ENCODE results near the gene PRSS16.

PRSS16 gene

GRCh38 chr6:27268803-27269202 is 21.3 kb downstream of the PRSS16 start:
- Histone ChIP-seq H3K4me3 (ENCODE audit: low read length in 2 of 2) (no peak overlapping the region), H4K91ac (ENCODE audit: low read depth, low read length, poor library complexity) (no peak overlapping the region), H2BK12ac (ENCODE audit: low read length) (no peak overlapping the region), H2AK5ac (ENCODE audit: low read depth, low read length) (no peak overlapping the region), H2BK15ac (ENCODE audit: low read length) (no peak overlapping the region), H3K4me1 (ENCODE audit: control insufficient read depth in 2 of 2, insufficient read depth in 1 of 2, low read depth in 1 of 2, low read length in 2 of 2) (peaks cover 0 to 4% of the 10 kb centered on the region in 2 donors), H3K79me1 (ENCODE audit: low read depth, low read length) (no peaks in the 10 kb centered on the region), H3K9ac (ENCODE audit: low read depth, low read length, poor library complexity) (no peak overlapping the region), H2AFZ (ENCODE audit: low read length) (peak overlapping the region; percentile 56), H3K27ac (replicated peaks; ENCODE audit: low read length) (no peak overlapping the region), H3K23ac (ENCODE audit: low read depth, low read length, poor library complexity) (no peak overlapping the region), H3K14ac (ENCODE audit: low read length) (no peak overlapping the region), H3K9me3 (replicated peaks in 1 of 2; ENCODE audit: control insufficient read depth in 2 of 2, insufficient read depth in 1 of 2, low read depth in 1 of 2, low read length in 2 of 2) (no peaks in the 10 kb centered on the region), H3K4ac (ENCODE audit: low read length) (no peak overlapping the region), H4K8ac (ENCODE audit: low read depth, low read length) (no peak overlapping the region), H3K18ac (ENCODE audit: low read length) (no peak overlapping the region), H2BK120ac (ENCODE audit: low read depth, low read length) (no peak overlapping the region), H3K4me2 (ENCODE audit: insufficient read depth, low read length, poor library complexity, severe bottlenecking) (no peak overlapping the region), H3K36me3 (replicated peaks in 1 of 2; ENCODE audit: control insufficient read depth in 2 of 2, insufficient read depth in 2 of 2, low read length in 2 of 2) (no peaks in the 10 kb centered on the region), H3K27me3 (ENCODE audit: control insufficient read depth in 3 of 3, insufficient read depth in 3 of 3, low read depth in 1 of 3, low read length in 3 of 3) (peaks cover 0 to 9% (median 0%) of the 10 kb centered on the region in 3 experiments), H2BK5ac (ENCODE audit: low read length) (no peak overlapping the region)
- DNase-seq (ENCODE audit: low spot score) = no peak
- WGBS, 2 donors (ENCODE audit: extremely low coverage in 2 of 2, insufficient read length in 2 of 2, insufficient replicate concordance in 1 of 2) = no CpG with 5 or more reads among the region's 14 CpGs

GRCh38 chr6:27273783-27274182 is 26.3 kb downstream of the PRSS16 start:
- Histone ChIP-seq H2BK5ac (ENCODE audit: low read length) (no peak overlapping the region), H3K23ac (ENCODE audit: low read depth, low read length, poor library complexity) (no peak overlapping the region), H2BK12ac (ENCODE audit: low read length) (no peak overlapping the region), H3K36me3 (replicated peaks in 1 of 2; ENCODE audit: control insufficient read depth in 2 of 2, insufficient read depth in 2 of 2, low read length in 2 of 2) (no peaks in the 10 kb centered on the region), H4K91ac (ENCODE audit: low read depth, low read length, poor library complexity) (no peak overlapping the region), H3K4ac (ENCODE audit: low read length) (no peak overlapping the region), H3K9me3 (replicated peaks in 1 of 2; ENCODE audit: control insufficient read depth in 2 of 2, insufficient read depth in 1 of 2, low read depth in 1 of 2, low read length in 2 of 2) (peaks cover 0 to 2% of the 10 kb centered on the region in 2 donors), H2BK120ac (ENCODE audit: low read depth, low read length) (no peak overlapping the region), H4K8ac (ENCODE audit: low read depth, low read length) (no peak overlapping the region), H3K4me3 (ENCODE audit: low read length in 2 of 2) (no peak overlapping the region), H3K9ac (ENCODE audit: low read depth, low read length, poor library complexity) (no peak overlapping the region), H3K18ac (ENCODE audit: low read length) (no peak overlapping the region), H3K14ac (ENCODE audit: low read length) (no peak overlapping the region), H3K4me1 (ENCODE audit: control insufficient read depth in 2 of 2, insufficient read depth in 1 of 2, low read depth in 1 of 2, low read length in 2 of 2) (peaks cover 0 to 2% of the 10 kb centered on the region in 2 donors), H3K27ac (replicated peaks; ENCODE audit: low read length) (no peak overlapping the region), H3K79me1 (ENCODE audit: low read depth, low read length) (no peaks in the 10 kb centered on the region), H2AK5ac (ENCODE audit: low read depth, low read length) (no peak overlapping the region), H3K4me2 (ENCODE audit: insufficient read depth, low read length, poor library complexity, severe bottlenecking) (no peak overlapping the region), H2AFZ (ENCODE audit: low read length) (no peak overlapping the region), H3K27me3 (ENCODE audit: control insufficient read depth in 3 of 3, insufficient read depth in 3 of 3, low read depth in 1 of 3, low read length in 3 of 3) (peaks cover 0 to 5% (median 0%) of the 10 kb centered on the region in 3 experiments), H2BK15ac (ENCODE audit: low read length) (no peak overlapping the region)
- no CpG with 5 or more reads among the region's 11 CpGs for WGBS, 2 donors (ENCODE audit: extremely low coverage in 2 of 2, insufficient read length in 2 of 2, insufficient replicate concordance in 1 of 2)
- DNase-seq (ENCODE audit: low spot score) = no peak

GRCh38 chr6:27275025-27275956 is 27.8 kb downstream of the PRSS16 start:
- Histone ChIP-seq H3K79me1 (ENCODE audit: low read depth, low read length) (no peaks in the 10 kb centered on the region), H3K27ac (replicated peaks; ENCODE audit: low read length) (no peak overlapping the region), H3K4me1 (ENCODE audit: control insufficient read depth in 2 of 2, insufficient read depth in 1 of 2, low read depth in 1 of 2, low read length in 2 of 2) (peaks cover 0 to 2% of the 10 kb centered on the region in 2 donors), H3K18ac (ENCODE audit: low read length) (no peak overlapping the region), H3K9ac (ENCODE audit: low read depth, low read length, poor library complexity) (no peak overlapping the region), H4K91ac (ENCODE audit: low read depth, low read length, poor library complexity) (no peak overlapping the region), H3K36me3 (replicated peaks in 1 of 2; ENCODE audit: control insufficient read depth in 2 of 2, insufficient read depth in 2 of 2, low read length in 2 of 2) (no peaks in the 10 kb centered on the region), H2BK120ac (ENCODE audit: low read depth, low read length) (no peak overlapping the region), H2BK5ac (ENCODE audit: low read length) (no peak overlapping the region), H3K4me3 (ENCODE audit: low read length in 2 of 2) (no peak overlapping the region), H3K9me3 (replicated peaks in 1 of 2; ENCODE audit: control insufficient read depth in 2 of 2, insufficient read depth in 1 of 2, low read depth in 1 of 2, low read length in 2 of 2) (peaks cover 0 to 2% of the 10 kb centered on the region in 2 donors), H3K14ac (ENCODE audit: low read length) (no peak overlapping the region), H2AK5ac (ENCODE audit: low read depth, low read length) (no peak overlapping the region), H3K4me2 (ENCODE audit: insufficient read depth, low read length, poor library complexity, severe bottlenecking) (peak overlapping the region; percentile 33), H2AFZ (ENCODE audit: low read length) (no peak overlapping the region), H3K23ac (ENCODE audit: low read depth, low read length, poor library complexity) (no peak overlapping the region), H2BK15ac (ENCODE audit: low read length) (no peak overlapping the region), H3K4ac (ENCODE audit: low read length) (no peak overlapping the region), H3K27me3 (ENCODE audit: control insufficient read depth in 3 of 3, insufficient read depth in 3 of 3, low read depth in 1 of 3, low read length in 3 of 3) (peaks cover 0 to 13% (median 0%) of the 10 kb centered on the region in 3 experiments), H4K8ac (ENCODE audit: low read depth, low read length) (no peak overlapping the region), H2BK12ac (ENCODE audit: low read length) (no peak overlapping the region)
- no CpG with 5 or more reads among the region's 36 CpGs for WGBS, 2 donors (ENCODE audit: extremely low coverage in 2 of 2, insufficient read length in 2 of 2, insufficient replicate concordance in 1 of 2)
- DNase-seq (ENCODE audit: low spot score) = no peak

GRCh38 chr6:27279513-27280063 is 32.1 kb downstream of the PRSS16 start:
- peak overlapping the region; percentile 37 for H2AFZ ChIP-seq (ENCODE audit: low read length)
- no peaks in the 10 kb centered on the region for H3K79me1 ChIP-seq (ENCODE audit: low read depth, low read length)
- peak overlapping the region; percentile 12 for H3K14ac ChIP-seq (ENCODE audit: low read length)
- H3K4me2 ChIP-seq (ENCODE audit: insufficient read depth, low read length, poor library complexity, severe bottlenecking) = peak overlapping the region; percentile 85
- no peak overlapping the region for H2BK15ac ChIP-seq (ENCODE audit: low read length)
- no peak overlapping the region for H3K4ac ChIP-seq (ENCODE audit: low read length)
- H2BK120ac ChIP-seq (ENCODE audit: low read depth, low read length) = no peak overlapping the region
- peak overlapping the region; percentile 79 for H3K9ac ChIP-seq (ENCODE audit: low read depth, low read length, poor library complexity)
- H3K9me3 ChIP-seq (replicated peaks in 1 of 2; ENCODE audit: control insufficient read depth in 2 of 2, insufficient read depth in 1 of 2, low read depth in 1 of 2, low read length in 2 of 2) = peaks cover 0 to 4% of the 10 kb centered on the region in 2 donors
- no peak overlapping the region for H2BK12ac ChIP-seq (ENCODE audit: low read length)
- no peaks in the 10 kb centered on the region for H3K36me3 ChIP-seq (replicated peaks in 1 of 2; ENCODE audit: control insufficient read depth in 2 of 2, insufficient read depth in 2 of 2, low read length in 2 of 2)
- peaks cover 0 to 19% (median 0%) of the 10 kb centered on the region in 3 experiments for H3K27me3 ChIP-seq (ENCODE audit: control insufficient read depth in 3 of 3, insufficient read depth in 3 of 3, low read depth in 1 of 3, low read length in 3 of 3)
- no peak overlapping the region for H4K8ac ChIP-seq (ENCODE audit: low read depth, low read length)
- H3K27ac ChIP-seq (replicated peaks; ENCODE audit: low read length) = no peak overlapping the region
- H3K23ac ChIP-seq (ENCODE audit: low read depth, low read length, poor library complexity) = no peak overlapping the region
- WGBS, 2 donors (ENCODE audit: extremely low coverage in 2 of 2, insufficient read length in 2 of 2, insufficient replicate concordance in 1 of 2) = no CpG with 5 or more reads among the region's 24 CpGs
- H2BK5ac ChIP-seq (ENCODE audit: low read length) = no peak overlapping the region
- H4K91ac ChIP-seq (ENCODE audit: low read depth, low read length, poor library complexity) = no peak overlapping the region
- H3K4me1 ChIP-seq (ENCODE audit: control insufficient read depth in 2 of 2, insufficient read depth in 1 of 2, low read depth in 1 of 2, low read length in 2 of 2) = peaks cover 0 to 2% of the 10 kb centered on the region in 2 donors
- H2AK5ac ChIP-seq (ENCODE audit: low read depth, low read length) = no peak overlapping the region
- H3K4me3 ChIP-seq (ENCODE audit: low read length in 2 of 2) = peak overlapping the region; percentile 51 to 83
- DNase-seq (ENCODE audit: low spot score) = no peak
- peak overlapping the region; percentile 31 for H3K18ac ChIP-seq (ENCODE audit: low read length)

All from neuronal stem cell (in vitro differentiated cells).